ENCODE results near the gene TAF11. TPM values are rescaled to one million over a fixed set of nuclear protein-coding genes. Genes with fewer than 3 reads are reported as not detected.
"Not testable (repeated sequence)": the region's sequence is repeated elsewhere in the genome, so short reads cannot be mapped to it uniquely, and the experiment has no call there.

The TAF11 gene, protein sequence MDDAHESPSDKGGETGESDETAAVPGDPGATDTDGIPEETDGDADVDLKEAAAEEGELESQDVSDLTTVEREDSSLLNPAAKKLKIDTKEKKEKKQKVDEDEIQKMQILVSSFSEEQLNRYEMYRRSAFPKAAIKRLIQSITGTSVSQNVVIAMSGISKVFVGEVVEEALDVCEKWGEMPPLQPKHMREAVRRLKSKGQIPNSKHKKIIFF
- 40.4 and 40.7 TPM in 2 replicates for total RNA-seq (ENCODE audit: low replicate concordance)
- long read RNA-seq, transcript TAF11-202 (4 exons, 1,465 nt), result minor isoform, 5 of 158 reads
- long read RNA-seq, transcript TAF11-201 (5 exons, 1,580 nt), result major isoform, 142 of 158 reads
- long read RNA-seq, partial matches to known transcripts, result 5 of 158 reads
- long read RNA-seq, other reads (novel, unspliced or antisense), result 6 of 158 reads

DNA sequence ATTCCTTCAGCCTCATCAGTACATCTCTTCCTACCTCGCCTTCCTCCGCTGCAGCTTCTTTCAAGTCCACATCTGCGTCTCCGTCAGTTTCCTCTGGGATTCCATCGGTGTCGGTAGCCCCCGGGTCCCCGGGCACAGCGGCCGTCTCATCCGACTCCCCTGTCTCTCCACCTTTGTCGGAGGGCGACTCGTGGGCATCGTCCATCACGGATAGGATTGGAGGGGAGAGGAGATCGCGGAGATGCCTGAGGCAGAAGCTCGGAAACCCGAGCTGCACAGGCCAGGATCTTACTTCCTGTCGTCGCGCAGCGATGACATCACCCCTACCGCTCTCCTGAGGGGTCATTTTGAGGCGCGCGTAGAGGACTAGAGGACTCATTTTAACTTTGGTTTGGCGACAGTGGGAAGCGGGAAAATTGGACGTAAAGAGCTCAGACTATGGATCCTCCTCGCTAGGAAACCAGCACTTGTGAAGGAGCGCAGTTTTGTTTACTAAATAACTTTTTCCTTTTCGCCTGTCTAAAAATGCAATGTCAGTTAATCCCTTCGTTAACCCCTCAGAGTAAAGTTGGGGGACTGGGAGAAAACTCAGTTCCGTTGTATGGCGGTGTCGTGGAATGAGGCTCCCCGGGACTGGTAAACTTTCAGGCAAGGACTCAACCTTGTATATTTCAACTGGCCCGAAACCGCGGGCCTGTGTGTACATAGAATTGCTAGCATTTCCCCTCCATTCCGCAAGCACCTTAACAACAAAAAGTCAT lies at the start of gene TAF11:
Gene TAF11, minus strand, starts transcription at position 290 of the 761 bp plus-strand sequence. Its CDS starts 85 bp downstream, at position 205.
- peaks cover 12% of the 10 kb centered on the region for H3K36me3 Mint-ChIP-seq
- H3K4me3 Mint-ChIP-seq, result peak within 1 kb of the TSS; percentile 100
- peak within 1 kb of the TSS; percentile 100 for H3K27ac Mint-ChIP-seq
- H3K9me3 Mint-ChIP-seq, result no peaks in the 10 kb centered on the region
- H3K4me1 Mint-ChIP-seq (ENCODE audit: unreplicated experiment), result peaks cover 19% of the 10 kb centered on the region
- DNase-seq (ENCODE audit: extremely low spot score, unreplicated experiment), result peak; percentile 89
- H3K27me3 Mint-ChIP-seq, result no peaks in the 10 kb centered on the region
- TF ChIP-seq, protein P1, sequence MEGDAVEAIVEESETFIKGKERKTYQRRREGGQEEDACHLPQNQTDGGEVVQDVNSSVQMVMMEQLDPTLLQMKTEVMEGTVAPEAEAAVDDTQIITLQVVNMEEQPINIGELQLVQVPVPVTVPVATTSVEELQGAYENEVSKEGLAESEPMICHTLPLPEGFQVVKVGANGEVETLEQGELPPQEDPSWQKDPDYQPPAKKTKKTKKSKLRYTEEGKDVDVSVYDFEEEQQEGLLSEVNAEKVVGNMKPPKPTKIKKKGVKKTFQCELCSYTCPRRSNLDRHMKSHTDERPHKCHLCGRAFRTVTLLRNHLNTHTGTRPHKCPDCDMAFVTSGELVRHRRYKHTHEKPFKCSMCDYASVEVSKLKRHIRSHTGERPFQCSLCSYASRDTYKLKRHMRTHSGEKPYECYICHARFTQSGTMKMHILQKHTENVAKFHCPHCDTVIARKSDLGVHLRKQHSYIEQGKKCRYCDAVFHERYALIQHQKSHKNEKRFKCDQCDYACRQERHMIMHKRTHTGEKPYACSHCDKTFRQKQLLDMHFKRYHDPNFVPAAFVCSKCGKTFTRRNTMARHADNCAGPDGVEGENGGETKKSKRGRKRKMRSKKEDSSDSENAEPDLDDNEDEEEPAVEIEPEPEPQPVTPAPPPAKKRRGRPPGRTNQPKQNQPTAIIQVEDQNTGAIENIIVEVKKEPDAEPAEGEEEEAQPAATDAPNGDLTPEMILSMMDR (conservative IDR thresholded peaks at IDR 0.05), result no peak

DNA sequence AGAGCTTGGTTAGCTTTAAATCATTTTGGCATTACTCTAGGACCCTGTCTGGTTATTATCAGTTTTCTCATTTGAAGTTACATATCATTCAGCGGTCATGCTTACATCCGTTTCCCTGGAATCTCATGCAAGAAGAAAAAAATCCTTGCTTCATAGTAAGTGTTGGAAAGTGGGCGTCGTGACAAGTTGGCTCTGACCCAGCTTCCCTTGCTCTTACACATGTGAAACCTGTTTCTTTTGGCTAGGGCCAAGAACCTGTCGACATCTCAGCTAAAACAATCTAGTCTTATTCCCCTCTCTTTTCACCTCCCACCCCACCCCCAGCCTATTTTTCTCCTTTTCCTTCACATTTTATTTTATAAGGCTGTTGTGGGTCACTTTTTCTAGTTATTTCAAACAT lies 46.7 kb upstream of the TAF11 start:
- Mint-ChIP-seq H3K36me3 (peaks cover 7% of the 10 kb centered on the region), H3K9me3 (no peaks in the 10 kb centered on the region), H3K27me3 (no peaks in the 10 kb centered on the region), H3K4me3 (no peak overlapping the region), H3K27ac (peak overlapping the region; percentile 2), H3K4me1 (ENCODE audit: unreplicated experiment) (peaks cover 16% of the 10 kb centered on the region)
- TF ChIP-seq, protein P1 (conservative IDR thresholded peaks at IDR 0.05), result no peak
- no peak for DNase-seq (ENCODE audit: extremely low spot score, unreplicated experiment)

DNA sequence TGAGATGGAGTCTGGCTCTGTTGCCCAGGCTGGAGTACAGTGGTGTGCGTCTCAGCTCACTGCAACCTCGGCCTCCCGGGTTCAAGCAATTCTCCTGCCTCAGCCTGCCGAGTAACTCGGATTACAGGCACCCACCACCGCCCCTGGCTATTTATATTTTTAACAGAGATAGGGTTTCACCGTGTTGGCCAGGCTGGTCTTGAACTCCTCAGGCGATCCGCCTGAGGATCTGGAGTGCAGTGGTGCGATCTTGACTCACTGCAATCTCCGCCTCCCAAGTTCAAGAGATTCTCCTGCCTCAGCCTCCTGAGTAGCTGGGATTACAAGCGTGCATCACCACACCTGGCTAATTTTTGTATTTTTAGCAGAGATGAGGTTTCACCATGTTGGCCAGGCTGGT lies 44.4 kb upstream of the TAF11 start:
- H3K27me3 Mint-ChIP-seq; H3K36me3 Mint-ChIP-seq; H3K4me3 Mint-ChIP-seq; H3K27ac Mint-ChIP-seq; DNase-seq (ENCODE audit: extremely low spot score, unreplicated experiment); H3K9me3 Mint-ChIP-seq: not testable (repeated sequence)
- H3K4me1 Mint-ChIP-seq (ENCODE audit: unreplicated experiment), result peaks cover 26% of the 10 kb centered on the region

DNA sequence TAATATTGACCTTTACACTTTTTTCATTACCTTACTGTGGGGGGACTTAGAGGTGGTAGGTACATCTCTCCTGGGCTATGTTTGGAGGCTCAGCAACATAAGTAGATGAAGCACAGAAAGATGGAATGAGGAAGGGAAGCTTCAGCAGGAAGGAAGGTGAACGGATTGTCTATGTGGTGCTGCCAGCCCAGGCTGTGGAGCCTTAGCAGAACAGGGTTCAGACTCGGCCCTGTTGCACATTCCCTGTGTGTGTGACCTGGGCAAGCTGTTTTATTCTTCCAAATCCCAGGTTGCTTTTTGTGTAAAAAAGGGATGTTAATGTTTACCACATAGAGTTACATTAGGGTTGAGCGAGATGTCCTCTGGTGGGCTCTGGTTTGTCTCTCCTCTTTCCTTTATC lies 42.4 kb upstream of the TAF11 start:
- no peaks in the 10 kb centered on the region for H3K27me3 Mint-ChIP-seq

DNA sequence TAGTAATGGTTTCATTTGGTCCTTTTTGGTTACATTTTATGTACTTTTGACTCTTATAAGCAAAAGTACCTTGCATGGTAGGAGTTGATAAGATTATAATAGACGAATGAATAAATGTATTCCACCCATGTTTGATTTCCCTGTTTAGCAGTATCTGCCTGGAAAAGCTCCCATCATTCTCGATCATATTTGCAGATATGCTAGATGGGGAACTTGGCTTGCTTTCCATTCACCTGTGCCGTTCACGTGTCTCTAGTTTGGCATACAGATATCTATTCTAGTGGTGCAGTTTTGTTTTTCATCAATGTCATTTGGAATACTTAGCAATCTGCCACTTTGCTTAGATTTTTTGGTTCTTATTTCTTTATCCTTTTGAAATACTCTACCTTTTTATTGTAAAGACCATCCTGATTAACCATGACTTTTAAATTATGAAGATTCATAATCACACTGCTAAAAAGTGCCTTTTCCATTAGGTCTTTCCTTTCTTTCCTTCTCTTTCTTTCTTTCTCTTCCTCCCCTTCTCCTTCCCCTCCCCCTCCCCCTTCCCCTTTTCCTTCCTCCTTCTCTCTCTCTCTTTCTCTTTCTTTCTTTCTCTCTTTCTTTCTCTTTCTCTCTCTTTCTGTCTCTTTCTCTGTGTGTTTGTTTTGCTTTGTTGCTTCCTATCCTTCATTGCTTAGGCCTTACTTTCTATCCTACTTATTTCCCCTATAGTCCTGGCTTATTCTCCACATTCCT lies 41.6 kb upstream of the TAF11 start:
- DNase-seq (ENCODE audit: extremely low spot score, unreplicated experiment), result no peak
- TF ChIP-seq, protein P1 (conservative IDR thresholded peaks at IDR 0.05), result no peak
- Mint-ChIP-seq H3K27me3 (no peaks in the 10 kb centered on the region), H3K27ac (no peak overlapping the region), H3K36me3 (peaks cover 4% of the 10 kb centered on the region), H3K4me3 (no peak overlapping the region), H3K4me1 (ENCODE audit: unreplicated experiment) (peaks cover 24% of the 10 kb centered on the region), H3K9me3 (no peaks in the 10 kb centered on the region)

More for the DNA sequence above, 42.4 kb upstream of the TAF11 start:
- H3K4me1 Mint-ChIP-seq (ENCODE audit: unreplicated experiment), result peaks cover 29% of the 10 kb centered on the region
- H3K4me3 Mint-ChIP-seq, result no peak overlapping the region
- no peak for DNase-seq (ENCODE audit: extremely low spot score, unreplicated experiment)
- no peak overlapping the region for H3K27ac Mint-ChIP-seq
- no peaks in the 10 kb centered on the region for H3K9me3 Mint-ChIP-seq
- TF ChIP-seq, protein P1 (conservative IDR thresholded peaks at IDR 0.05), result no peak
- peaks cover 7% of the 10 kb centered on the region for H3K36me3 Mint-ChIP-seq

Measured in type B pancreatic cell (in vitro differentiated cells).